ENCODE measurements around the gene CAPRIN1.

The CAPRIN1 gene

DNA sequence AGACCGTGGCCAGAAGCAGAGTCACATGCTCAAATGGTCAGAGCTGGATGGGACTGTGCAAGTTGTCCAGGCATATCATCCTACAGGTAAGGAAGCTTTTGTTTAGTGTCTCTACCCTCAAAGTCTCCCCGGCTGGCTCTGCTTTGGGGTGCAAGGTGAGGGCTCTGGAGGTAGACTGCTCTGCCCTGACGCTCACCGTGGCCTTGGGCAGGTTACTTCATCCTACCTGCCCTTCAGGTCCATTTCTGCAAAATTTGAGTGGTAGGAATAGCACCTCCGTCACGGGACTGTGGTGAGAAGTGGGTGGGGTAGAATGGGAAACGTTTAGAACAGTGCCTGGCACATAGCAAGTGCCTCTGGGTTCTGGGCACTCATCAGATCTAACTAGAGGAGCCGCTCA lies 96.0 kb downstream of the CAPRIN1 start:
- DNase-seq, result no peak

DNA sequence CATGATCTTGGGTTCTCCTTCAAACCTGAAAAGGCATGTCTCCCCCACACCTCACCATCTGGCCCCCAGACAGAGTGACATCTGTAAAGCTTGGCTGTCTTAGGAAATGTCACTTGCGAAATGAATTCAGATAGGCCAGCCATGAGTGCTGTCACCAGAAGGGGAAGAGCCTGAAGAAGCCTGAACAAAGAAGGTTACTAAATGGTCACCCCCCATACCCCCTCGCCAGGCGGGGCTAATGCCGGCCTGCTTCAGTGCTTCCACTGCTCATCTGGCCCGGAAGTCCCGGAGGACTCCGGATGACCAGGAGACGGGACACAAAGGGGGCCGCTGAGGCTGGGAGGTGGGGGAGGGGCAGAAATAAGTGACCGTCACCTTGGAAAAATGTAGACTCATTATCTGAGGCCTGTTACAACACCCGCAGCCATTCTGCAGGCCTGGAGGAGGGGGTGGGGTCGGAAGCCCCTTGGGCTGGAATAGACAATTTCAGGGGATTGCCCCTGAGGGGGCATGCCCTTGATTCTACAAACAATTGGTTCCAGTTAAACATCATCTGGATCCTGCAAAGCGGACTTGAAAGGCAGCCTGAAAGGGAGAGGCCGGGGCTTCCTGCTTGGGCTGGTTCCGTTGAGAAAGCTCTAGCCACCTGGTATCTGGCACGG lies 97.1 kb downstream of the CAPRIN1 start:
- no peak for DNase-seq

DNA sequence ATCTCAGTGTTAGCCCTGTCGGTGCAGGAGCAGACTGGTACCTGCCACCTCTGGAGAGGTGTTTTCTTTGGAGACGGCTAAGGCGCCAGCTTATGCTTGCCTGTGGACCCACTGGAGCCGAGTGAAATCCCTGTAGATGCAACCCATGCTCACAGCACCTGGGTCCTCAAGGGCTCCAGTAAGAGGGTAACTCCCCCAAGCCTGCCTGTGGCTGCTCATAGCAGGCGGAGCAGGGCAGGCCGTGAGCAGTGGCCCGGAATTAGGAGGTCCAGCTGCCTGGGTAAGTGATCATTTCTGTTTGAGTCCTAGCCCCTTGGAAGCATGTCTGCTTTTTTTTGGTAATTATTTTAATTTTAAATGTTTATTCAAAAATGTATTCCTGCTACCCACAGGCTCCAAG lies 97.7 kb downstream of the CAPRIN1 start:
- DNase-seq, result no peak

DNA sequence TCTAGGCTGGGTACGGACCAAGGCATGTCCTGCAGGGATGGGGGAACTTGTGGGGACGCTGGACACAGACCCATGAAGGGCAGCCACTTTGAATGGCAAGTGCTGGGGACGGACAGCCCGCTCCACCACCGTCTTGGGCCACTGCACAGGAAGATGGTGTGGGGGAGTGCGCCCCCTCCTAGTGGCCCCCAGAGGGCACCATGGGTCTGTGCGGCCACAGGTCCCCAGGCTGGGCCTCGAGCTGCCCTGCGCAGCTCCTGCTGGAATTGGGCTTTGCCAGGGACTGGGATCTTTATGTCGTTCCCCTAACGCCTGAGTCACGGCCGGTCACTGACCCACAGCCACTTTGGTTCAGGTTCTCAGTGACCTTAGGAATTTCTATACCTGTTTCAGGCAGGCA lies 98.3 kb downstream of the CAPRIN1 start:
- no peak for DNase-seq

DNA sequence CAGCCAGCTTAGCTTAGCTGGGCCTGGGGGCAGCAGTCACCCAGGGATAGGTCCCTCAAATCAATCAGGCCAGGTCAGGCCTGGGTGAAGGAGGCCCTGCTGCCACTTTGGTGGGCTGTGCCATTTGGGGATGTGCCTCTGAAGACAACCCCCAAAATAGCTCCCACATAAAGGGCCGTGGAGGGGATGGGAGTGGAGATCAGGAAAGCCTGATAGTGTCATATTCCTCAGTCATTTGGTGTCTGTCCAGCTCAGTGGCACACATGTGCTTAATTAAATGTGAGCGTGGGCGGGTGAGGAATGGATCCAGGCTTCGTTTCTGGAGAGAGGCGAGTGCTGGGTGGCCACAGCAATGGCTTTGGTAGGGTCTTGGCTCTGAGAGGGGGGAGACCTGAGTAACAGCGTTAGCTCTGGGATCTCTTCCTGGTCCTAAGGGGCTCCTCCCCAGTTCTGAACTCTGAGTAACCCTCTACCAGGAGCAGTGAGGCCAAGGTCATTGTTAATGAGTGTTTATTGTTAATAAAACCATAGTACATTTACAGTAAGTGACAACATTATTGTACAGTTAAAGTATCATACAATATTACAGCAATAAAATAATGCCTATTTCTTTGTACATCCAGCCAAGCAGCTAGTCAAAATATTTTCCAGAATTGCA lies 99.1 kb downstream of the CAPRIN1 start:
- DNase-seq, result no peak

Measured in stimulated activated CD4-positive, alpha-beta T cell treated with anti-CD3 and anti-CD28 coated beads, Interleukin-2, amount 100 ng/mL, for 48 hours (primary cell).